HG03066 (cell line): ENCODE measurements around the gene BCKDK.

ENCODE experiments used
- ATAC-seq: cut with Tn5 transposase; IDR thresholded peaks from one replicate; pipeline ENCODE4 v1.9.1; 2021; ENCODE audit warnings: low read depth; ENCODE audit not compliant: unreplicated experiment

BCKDK gene

GRCh38 chr16:31117384-31118222 lies 9.4 kb downstream of the BCKDK start, which contains the start of gene KAT8:
Gene KAT8, plus strand, starts transcription at chr16:31117664. Its CDS starts 18 bp downstream, at chr16:31117682.
- peak; percentile 87 for ATAC-seq

GRCh38 chr16:31118223-31119155 lies 10.3 kb downstream of the BCKDK start:
- ATAC-seq, result no peak

- ATAC-seq, result no peak
Observed at GRCh38 chr16:31120129-31120528, 11.9 kb downstream of the BCKDK start.

GRCh38 chr16:31125844-31126243 lies 17.7 kb downstream of the BCKDK start:
- ATAC-seq, result no peak

- no peak for ATAC-seq
Observed at GRCh38 chr16:31127182-31127581, 19.0 kb downstream of the BCKDK start.

- no peak for ATAC-seq
Observed at GRCh38 chr16:31128711-31129567, 20.8 kb downstream of the BCKDK start.

- no peak for ATAC-seq
Observed at GRCh38 chr16:31129568-31130335, 21.6 kb downstream of the BCKDK start.

GRCh38 chr16:31130336-31130891 lies 22.2 kb downstream of the BCKDK start:
- no peak for ATAC-seq

- no peak for ATAC-seq
Observed at GRCh38 chr16:31130899-31131298, 22.7 kb downstream of the BCKDK start.

GRCh38 chr16:31131416-31131815 lies 23.2 kb downstream of the BCKDK start:
- ATAC-seq, result no peak

- ATAC-seq, result no peak
Observed at GRCh38 chr16:31131841-31132271, 23.7 kb downstream of the BCKDK start.

- no peak for ATAC-seq
Observed at GRCh38 chr16:31132303-31132979, 24.3 kb downstream of the BCKDK start.

GRCh38 chr16:31133046-31133501 lies 24.9 kb downstream of the BCKDK start:
- no peak for ATAC-seq

- no peak for ATAC-seq
Observed at GRCh38 chr16:31134091-31134571, 25.9 kb downstream of the BCKDK start.

- ATAC-seq, result no peak
Observed at GRCh38 chr16:31134625-31135534, 26.7 kb downstream of the BCKDK start.

GRCh38 chr16:31135535-31136286 lies 27.5 kb downstream of the BCKDK start, which contains the start of gene PRSS8:
Gene PRSS8, minus strand, starts transcription at chr16:31135727. Its CDS starts 229 bp downstream, at chr16:31135498.
- no peak for ATAC-seq

GRCh38 chr16:31136287-31136662 lies 28.1 kb downstream of the BCKDK start:
- ATAC-seq, result no peak
